Fibroblast of lung (primary cell): ENCODE results near the gene LRP10. TPM values are rescaled to one million over a fixed set of nuclear protein-coding genes. Genes with fewer than 3 reads are reported as not detected.
A peak's percentile ranks its signal among the peaks of the same experiment; 100 is the strongest.

Experiments used
- DNase-seq, 2 donors: peaks; one replicate each; pipeline versions ENCODE4 v3.0.0 to v3.0.0-alpha.2; 2010; ENCODE audit warnings: low read depth in 2 of 2
- H2AFZ ChIP-seq: 2 replicates; pipeline ENCODE4 v1.5.1; 2012; ENCODE audit warnings: low read length, control low read depth, inconsistent platforms
- H3K27ac ChIP-seq: 2 replicates; pipeline ENCODE4 v1.5.1; 2011; ENCODE audit warnings: low read length, control low read depth; ENCODE audit not compliant: insufficient read depth
- H3K27me3 ChIP-seq: 2 replicates; pipeline ENCODE4 v1.5.1; 2011; ENCODE audit warnings: mild to moderate bottlenecking, low read length; ENCODE audit not compliant: control insufficient read depth, insufficient read depth
- H3K36me3 ChIP-seq: 2 replicates; pipeline ENCODE4 v1.5.1; 2011; ENCODE audit warnings: low read length; ENCODE audit not compliant: control insufficient read depth, insufficient read depth
- H3K4me1 ChIP-seq: 2 replicates; pipeline ENCODE4 v1.5.1; 2011; ENCODE audit warnings: low read length; ENCODE audit not compliant: control insufficient read depth, insufficient read depth; ENCODE audit errors: extremely low read depth
- H3K4me2 ChIP-seq: 2 replicates; pipeline ENCODE4 v1.5.1; 2011; ENCODE audit warnings: low read length, control low read depth; ENCODE audit not compliant: insufficient read depth; ENCODE audit errors: extremely low read depth
- H3K4me3 ChIP-seq, 4 experiments: fragments of 200-600 bp in 1 of 4; sonication (generic) in 1 of 4; replicated peaks in 1 of 4; 2 replicates each; pipeline ENCODE4 v1.5.1; 2011 to 2016; ENCODE audit warnings: low read length in 4 of 4, low read depth in 3 of 4, mild to moderate bottlenecking in 3 of 4, control low read depth in 2 of 4, inconsistent platforms in 1 of 4, mixed read lengths in 1 of 4; ENCODE audit not compliant: insufficient read depth in 1 of 4; ENCODE audit errors: control extremely low read depth in 1 of 4
- H3K79me2 ChIP-seq: 2 replicates; pipeline ENCODE4 v1.5.1; 2012; ENCODE audit warnings: mild to moderate bottlenecking, low read length, inconsistent platforms; ENCODE audit not compliant: control insufficient read depth, insufficient read depth
- H3K9ac ChIP-seq: 2 replicates; pipeline ENCODE4 v1.5.1; 2011; ENCODE audit warnings: mild to moderate bottlenecking, low read length, control low read depth; ENCODE audit not compliant: insufficient read depth
- H3K9me3 ChIP-seq: 2 replicates; pipeline ENCODE4 v1.5.1; 2012; ENCODE audit warnings: low read depth, low read length; ENCODE audit not compliant: control insufficient read depth, insufficient read depth
- H4K20me1 ChIP-seq: 2 replicates; pipeline ENCODE4 v1.5.1; 2011; ENCODE audit warnings: low read length; ENCODE audit not compliant: control insufficient read depth, insufficient read depth; ENCODE audit errors: extremely low read depth
- CTCF ChIP-seq, 2 donors: IDR thresholded peaks in 1 of 2; conservative IDR thresholded peaks in 1 of 2; 1 replicate in 1 of 2; 2 replicates in 1 of 2; pipeline ENCODE4 v1.5.1; 2011 to 2012; ENCODE audit warnings: low read length in 2 of 2, control low read depth in 1 of 2, inconsistent platforms in 1 of 2, low read depth in 1 of 2, mild to moderate bottlenecking in 1 of 2
- EZH2 ChIP-seq: IDR thresholded peaks from 2 replicates; pipeline ENCODE4 v1.5.1; 2012; ENCODE audit warnings: low read length, control low read depth, mild to moderate bottlenecking; ENCODE audit errors: missing control alignments
- polyA plus RNA-seq, 2 donors: library from polyadenylated mRNA; depleted of rRNA in 1 of 2; stranded (reverse) in 1 of 2; unstranded in 1 of 2; fragments of >200 nt; gene quantifications; 2 replicates each; pipeline ENCODE4 v1.2.1, GENCODE V29; 2011 to 2012; ENCODE audit warnings: missing spikeins in 1 of 2
- total RNA-seq: library from RNA; depleted of rRNA; stranded (reverse); fragments of >200 nt; gene quantifications from 2 replicates; pipeline ENCODE4 v1.2.1, GENCODE V29; 2014

Gene LRP10
- total and polyA plus RNA-seq, 2 donors (not counting 1 experiment from before 2014, with no cell fraction given) = 95.5 to 130 TPM

GRCh38 chr14:22915886-22916521 lies 44.5 kb downstream of the LRP10 start:
- no peak for TF ChIP-seq CTCF (conservative IDR thresholded peaks at IDR 0.05 in 1 of 2, IDR thresholded peaks at IDR 0.05 in 1 of 2; ENCODE audit: low read depth in 1 of 2, low read length in 2 of 2)
- TF ChIP-seq EZH2 = no peak
- no peaks in the 10 kb centered on the region for H3K9me3 ChIP-seq
- no peak overlapping the region for H3K4me3 ChIP-seq
- peaks cover 2% of the 10 kb centered on the region for H3K36me3 ChIP-seq
- H3K79me2 ChIP-seq = peaks cover 26% of the 10 kb centered on the region
- no peak overlapping the region for H2AFZ ChIP-seq
- H3K4me1 ChIP-seq = no peaks in the 10 kb centered on the region
- H3K27ac ChIP-seq = peak overlapping the region; percentile 10
- H4K20me1 ChIP-seq = no peaks in the 10 kb centered on the region
- DNase-seq = peak in 1 of 2 donors; percentile 69
- H3K4me2 ChIP-seq = no peak overlapping the region
- no peaks in the 10 kb centered on the region for H3K27me3 ChIP-seq
- no peak overlapping the region for H3K9ac ChIP-seq

GRCh38 chr14:22918804-22919600 lies 47.5 kb downstream of the LRP10 start, which contains the start of gene RBM23:
Gene RBM23 (minus strand): TSS chr14:22919149.
- peak within 1 kb of the TSS; percentile 93 for H3K9ac ChIP-seq
- H3K27ac ChIP-seq = peak within 1 kb of the TSS; percentile 99
- peaks cover 7% of the 10 kb centered on the region for H3K36me3 ChIP-seq
- H3K4me3 ChIP-seq = peak within 1 kb of the TSS; percentile 76 to 98 (median 86)
- H3K4me2 ChIP-seq = peak within 1 kb of the TSS; percentile 55
- TF ChIP-seq CTCF (conservative IDR thresholded peaks at IDR 0.05 in 1 of 2, IDR thresholded peaks at IDR 0.05 in 1 of 2; ENCODE audit: low read depth in 1 of 2, low read length in 2 of 2) = no peak
- peaks cover 18% of the 10 kb centered on the region for H3K79me2 ChIP-seq
- peak; percentile 100 for DNase-seq
- H3K9me3 ChIP-seq = no peaks in the 10 kb centered on the region
- peak within 1 kb of the TSS; percentile 47 for H2AFZ ChIP-seq
- H3K27me3 ChIP-seq = no peaks in the 10 kb centered on the region
- no peaks in the 10 kb centered on the region for H4K20me1 ChIP-seq
- no peaks in the 10 kb centered on the region for H3K4me1 ChIP-seq

- Histone ChIP-seq H3K4me3 (peak overlapping the region in 3 of 4 experiments; percentile 3 to 53 (median 39)), H3K9me3 (no peaks in the 10 kb centered on the region), H3K79me2 (peaks cover 18% of the 10 kb centered on the region), H3K9ac (peak overlapping the region; percentile 62), H3K27ac (peak overlapping the region; percentile 68), H3K36me3 (peaks cover 7% of the 10 kb centered on the region), H4K20me1 (no peaks in the 10 kb centered on the region), H3K4me1 (no peaks in the 10 kb centered on the region), H3K4me2 (peak overlapping the region; percentile 36), H3K27me3 (no peaks in the 10 kb centered on the region), H2AFZ (peak overlapping the region; percentile 34)
- DNase-seq = no peak
- TF ChIP-seq CTCF (conservative IDR thresholded peaks at IDR 0.05 in 1 of 2, IDR thresholded peaks at IDR 0.05 in 1 of 2; ENCODE audit: low read depth in 1 of 2, low read length in 2 of 2) (no peak), EZH2 (no peak)
Observed at GRCh38 chr14:22919601-22919921, 48.0 kb downstream of the LRP10 start.
